Glomerular visceral epithelial cell (primary cell): ENCODE data around the gene TCEANC2.

Experiments used
- DNase-seq: peaks from one replicate; pipeline ENCODE4 v3.0.0-alpha.2; 2016; ENCODE audit errors: extremely low spot score

TCEANC2 gene

DNA sequence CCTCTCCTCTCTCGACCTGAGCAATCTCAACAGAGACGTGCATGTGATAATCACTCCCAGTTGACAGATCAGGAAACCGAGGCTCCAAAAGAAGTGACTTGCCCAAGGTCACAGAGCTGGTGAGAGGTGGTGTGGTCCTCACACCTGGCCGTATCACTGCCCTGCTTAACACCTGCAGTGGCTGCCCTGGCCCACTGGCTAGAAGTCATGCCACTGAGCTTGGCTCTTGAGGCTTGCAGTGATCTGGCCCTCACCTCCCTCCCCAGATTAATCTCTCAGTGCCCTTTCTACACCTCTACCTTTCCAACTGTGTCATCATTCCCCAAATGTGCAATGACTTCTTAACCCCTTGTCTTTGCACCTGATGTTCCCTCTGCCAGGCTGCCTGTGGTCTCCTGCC, 60.6 kb downstream of the TCEANC2 start:
- DNase-seq: no peak

DNA sequence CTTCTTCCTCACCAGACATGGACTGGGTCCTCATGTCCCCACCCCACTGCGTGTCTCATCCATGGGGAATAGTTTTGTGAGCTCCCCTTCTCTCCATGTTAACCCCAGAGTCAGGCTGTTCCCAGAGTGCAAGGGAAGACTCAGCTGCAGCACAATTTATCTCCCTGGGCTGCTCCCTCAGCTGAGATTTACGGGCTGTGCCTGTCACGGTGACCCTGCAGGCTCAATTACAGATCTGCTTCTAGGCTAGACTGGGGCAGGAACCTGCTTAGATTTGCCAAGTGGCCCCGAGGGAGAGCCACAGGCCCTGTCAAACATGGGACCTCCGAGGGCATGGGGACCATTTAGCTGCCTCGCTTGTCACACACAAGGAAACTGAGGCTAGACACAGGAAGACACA, 61.5 kb downstream of the TCEANC2 start:
- DNase-seq: no peak

DNA sequence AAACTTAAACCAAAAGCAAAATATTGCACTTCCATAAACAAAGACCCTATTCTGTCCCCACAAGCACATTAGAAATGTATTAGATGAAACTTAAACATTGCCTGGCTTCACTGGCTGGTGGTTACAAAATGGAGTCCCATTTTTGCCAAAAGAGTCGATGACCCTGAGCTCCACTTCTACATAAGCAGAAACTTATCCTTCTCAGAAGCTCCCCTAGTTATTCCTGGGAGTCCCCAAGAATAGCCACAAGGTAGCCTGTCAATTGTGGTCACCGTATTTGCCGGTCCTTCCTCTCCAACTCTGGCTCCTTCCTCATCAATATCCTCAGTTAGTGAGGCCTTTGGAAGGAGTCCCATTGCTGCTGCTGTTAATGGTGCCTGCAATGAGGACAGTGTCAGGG, 62.1 kb downstream of the TCEANC2 start:
- DNase-seq: no peak

DNA sequence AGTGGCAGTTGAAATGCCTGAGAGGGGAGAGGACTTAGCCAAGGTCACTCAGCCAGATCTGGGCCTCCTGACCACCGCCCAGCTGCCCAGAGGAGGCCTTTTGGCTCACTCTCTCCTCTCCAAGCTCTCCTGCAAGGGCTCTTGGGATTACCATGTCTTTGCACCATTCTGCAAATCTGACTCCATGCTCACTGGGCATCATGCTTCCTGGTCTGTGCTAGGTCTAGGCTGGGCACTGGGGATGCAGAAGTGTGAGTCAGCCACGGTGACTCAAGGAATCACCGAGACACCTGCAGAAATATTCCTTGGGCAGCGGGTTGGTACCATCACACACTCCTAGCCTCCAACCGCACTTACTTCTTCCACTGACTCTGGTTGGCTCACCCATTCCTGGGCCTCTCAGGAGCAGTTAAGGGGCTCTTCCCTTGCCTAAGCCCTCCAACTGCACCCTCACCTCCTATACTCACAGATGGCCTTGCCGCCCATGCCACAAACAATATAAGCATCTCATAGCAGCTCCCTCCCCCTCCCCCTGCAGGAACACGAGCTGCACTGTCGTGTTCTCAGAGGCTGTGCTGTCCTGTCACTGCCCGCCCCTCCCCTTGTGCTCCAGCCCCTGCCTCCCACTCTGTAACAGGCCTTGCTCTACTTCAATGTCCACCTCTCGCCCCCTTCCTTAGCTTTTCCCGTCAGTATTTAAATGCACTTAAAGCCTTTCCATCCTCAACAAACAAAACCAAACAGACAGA, 64.6 kb downstream of the TCEANC2 start:
- DNase-seq: peak; percentile 75

DNA sequence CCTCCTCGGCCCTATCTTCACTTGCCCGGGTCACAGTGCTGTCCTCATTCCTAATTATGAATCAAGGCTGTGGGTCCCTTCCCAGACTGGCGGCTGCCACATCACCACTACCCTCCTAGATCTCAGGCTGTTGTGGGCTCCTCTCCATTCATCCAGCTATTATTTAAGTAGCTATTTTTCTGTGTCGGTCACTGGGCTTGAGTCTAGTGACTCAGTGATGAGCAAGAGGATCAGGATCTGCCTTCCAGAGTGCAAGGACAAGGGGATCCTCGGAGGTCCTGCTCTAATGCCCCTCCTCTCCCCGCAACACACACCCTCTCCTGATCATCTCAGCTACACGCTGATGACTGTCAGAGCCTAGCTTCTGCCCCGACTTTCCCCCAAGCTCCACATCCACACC, 65.3 kb downstream of the TCEANC2 start:
- DNase-seq: peak; percentile 88

DNA sequence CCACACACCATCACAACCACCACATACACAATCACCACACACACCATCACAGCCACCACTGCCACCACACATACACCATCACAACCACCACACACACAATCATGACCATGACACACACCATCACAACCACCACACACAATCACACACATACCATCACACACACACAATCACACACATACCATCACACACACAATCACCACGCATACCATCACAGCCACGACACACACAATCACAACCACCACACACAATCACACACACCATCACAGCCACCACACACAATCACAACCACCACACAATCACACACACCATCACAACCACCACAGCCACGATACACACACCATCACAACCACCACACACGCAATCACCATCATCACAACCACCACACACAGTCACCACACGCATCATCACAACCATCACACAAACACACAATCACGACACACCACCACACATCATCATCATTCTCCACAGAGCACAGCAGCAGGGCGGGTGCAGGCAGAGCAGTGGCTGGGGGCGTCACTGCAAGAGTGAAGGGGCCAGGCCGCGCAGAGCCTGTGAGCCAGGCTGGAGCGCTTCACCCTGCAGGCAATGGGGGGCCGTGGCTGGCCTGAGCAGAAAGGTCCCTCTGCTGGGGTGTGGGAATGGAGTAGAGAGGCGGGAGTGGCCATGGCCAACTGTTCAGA, 66.8 kb downstream of the TCEANC2 start:
- DNase-seq: no peak

DNA sequence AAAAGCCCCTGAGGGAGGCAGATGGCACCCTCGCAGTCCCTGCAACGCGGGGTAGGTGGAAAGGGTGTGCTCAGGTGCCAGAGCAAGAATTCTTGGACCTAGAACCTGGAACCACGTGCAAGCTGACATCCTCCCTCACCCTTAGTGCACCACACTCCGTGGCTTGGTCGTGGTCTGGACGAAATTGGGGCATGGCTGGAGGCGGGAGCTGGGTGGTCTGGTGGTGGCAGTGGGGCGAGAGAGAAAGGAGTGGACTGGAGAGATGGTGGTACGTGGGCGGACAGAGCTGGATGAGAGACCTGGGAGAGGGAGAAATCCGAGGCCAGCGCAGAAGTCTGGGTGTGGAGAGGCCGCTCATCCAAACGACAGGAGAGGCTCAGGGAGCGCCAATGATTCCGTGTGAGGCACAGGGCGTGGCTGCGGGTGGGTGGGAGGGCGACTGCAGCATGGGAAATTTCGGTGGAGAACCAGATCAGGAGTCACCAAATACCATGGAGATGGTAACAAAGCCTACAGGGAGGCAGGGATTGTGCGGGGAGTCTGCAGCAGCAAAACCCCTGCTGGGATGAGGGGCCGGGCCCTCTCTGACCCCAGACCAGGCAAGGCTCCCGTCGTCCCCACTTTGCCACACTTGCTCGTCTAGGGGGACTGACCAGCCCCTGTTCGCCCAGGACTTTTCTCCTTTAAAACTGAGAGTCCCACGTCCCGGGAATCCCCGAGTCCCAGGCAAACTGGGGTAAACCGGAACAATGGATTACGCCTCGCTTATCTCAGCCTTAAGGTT, 67.5 kb downstream of the TCEANC2 start:
- no peak for DNase-seq

DNA sequence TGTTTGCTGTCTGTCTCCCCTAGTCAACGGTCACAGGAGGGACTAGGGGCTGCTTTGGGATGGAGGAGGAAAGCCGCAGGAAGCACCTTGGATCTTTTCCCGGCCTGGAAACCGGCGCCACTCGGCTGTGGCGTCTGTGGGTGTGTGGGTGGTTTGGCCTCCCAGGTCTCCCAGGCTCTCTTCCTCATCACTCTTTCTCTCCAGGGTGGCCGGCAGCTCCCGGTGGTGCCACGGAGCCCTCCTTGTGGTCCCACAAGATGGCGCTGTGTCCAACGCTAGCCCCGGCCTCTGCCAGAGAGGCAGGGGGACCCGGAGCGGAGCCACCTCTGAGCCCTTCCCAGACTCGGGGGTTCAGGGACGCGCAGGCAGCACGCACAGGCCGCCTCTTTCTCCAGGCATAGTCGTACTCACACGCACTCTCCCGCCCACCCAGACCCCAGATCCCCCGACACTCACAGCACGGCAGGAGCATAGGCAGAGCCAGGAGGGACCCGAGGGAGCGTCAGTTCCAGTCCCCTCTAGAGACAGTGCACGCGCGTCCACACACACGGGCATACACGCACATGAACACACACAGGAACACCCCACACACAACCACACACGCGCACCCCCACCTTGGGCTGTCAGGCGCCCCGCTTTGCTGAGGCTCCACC, 68.2 kb downstream of the TCEANC2 start:
- peak; percentile 94 for DNase-seq

DNA sequence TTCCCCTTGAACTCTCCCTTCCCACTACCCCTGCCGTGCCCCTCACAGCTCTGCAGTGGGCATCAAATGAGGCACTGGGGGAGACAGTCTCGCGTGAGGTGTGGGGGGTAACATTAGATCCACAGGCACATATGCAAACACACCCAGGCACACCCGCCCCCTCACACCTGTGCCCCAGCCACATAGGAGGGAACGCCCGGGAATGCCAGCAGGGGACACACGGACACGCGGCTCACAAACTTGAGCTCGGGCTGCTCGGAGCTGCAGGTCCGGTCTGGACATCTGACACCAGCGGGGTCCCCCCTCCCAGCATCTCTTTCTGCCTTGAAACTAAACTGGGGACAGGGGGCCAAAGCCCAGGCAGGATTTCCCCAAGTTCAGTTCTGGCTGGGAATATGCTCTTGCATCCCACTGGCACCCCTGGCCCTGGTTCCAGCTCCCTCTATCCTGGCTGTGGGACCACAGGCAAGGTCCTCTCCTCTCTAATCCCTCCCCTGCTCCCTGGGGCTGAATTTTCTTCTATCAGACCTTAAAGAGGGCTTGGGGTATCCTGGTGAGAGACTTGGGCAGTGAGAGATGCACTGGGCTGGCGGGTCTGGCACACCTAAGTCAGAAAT, 68.8 kb downstream of the TCEANC2 start:
- DNase-seq: no peak

DNA sequence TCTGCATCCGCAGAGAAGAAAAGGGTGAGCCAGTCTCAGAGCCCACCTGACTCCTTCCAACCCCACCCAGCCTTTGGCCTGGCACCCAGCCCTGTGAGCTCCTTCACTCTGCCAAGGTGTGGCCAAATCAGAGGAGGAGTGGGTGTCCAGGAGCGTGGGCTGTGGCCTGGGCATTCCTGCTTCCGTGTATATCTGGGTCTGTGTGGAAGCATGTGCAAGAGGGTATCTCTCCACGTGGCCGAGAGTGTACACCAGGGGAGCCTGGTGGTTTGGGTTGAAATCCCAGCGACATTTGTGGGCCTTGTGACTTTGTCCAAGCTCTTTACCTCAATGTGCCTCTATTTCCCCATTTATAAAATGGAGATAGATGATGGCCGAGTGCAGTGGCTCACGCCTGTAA, 69.6 kb downstream of the TCEANC2 start:
- DNase-seq: no peak

DNA sequence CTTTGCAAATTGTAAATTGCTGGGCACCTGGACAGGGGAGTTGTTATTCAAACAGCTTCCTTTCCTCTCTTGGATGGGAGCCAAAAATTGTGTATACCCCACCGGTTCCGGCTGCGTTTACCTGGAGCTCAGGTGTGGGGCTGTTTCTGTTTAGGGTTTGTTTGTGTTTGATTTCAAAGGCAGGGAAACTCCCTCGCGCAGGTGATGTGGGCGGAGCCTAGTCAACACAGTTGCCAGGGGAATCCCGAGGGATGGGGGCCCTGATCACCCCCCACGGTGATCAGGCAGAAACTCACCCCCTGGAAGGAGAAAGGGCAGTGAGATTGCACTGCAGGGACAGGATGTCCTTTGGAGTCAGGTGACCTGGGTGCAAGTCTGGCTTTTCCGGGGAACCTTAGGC, 71.1 kb downstream of the TCEANC2 start:
- DNase-seq: no peak

DNA sequence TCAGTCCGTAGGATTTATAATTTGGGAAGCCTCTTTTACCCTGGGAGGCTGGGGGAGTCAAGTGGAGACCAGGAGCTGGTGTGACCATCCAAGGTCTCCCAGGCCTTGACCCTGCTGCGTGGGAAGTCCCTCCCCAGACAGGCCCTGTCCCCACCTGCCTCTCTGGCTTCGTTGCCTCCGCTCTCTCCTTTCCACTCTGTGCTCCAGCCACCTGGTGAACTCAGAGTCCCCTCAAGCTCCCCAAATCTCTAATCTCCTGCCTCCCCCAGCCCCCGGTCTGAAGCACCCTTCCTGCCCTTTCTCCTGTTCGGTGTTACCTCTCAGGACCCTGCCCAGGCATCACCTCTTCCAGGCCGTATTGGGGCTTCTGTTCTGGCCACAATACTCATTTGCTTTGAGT, 71.5 kb downstream of the TCEANC2 start:
- DNase-seq: no peak

DNA sequence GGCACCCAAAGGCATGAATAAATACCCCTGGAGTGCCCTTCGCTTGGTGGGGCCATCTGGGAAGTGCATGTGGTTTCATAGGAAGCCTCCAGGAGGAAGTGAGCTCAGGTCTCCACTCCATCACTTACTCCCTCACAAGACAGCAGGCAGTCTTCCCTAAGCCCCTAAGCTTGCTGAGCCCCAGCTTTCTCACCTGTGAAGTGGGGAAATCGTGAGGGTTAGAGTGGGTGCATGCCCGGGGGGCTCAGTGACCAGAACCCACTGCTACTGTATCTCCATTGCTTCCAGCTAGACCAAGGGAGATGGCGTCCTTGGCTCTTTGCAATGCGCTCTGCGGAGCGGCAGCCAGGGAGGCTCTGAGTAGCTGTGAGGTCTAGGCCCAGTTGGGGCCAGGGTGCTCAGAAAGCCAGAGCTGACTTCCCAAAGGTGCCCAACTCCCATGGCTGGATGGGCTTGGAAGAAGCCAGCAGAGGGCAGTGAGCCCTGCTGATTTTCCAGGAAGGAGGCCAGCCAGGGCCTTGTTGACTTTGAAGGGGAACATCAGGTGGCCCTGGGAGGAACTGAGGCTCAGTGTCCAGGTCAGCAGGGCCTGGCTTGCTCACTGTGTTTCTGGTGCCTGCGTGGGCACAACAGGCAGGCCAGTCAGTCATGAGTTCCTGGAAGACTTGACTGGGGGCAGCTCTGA, 72.1 kb downstream of the TCEANC2 start:
- peak; percentile 36 for DNase-seq

DNA sequence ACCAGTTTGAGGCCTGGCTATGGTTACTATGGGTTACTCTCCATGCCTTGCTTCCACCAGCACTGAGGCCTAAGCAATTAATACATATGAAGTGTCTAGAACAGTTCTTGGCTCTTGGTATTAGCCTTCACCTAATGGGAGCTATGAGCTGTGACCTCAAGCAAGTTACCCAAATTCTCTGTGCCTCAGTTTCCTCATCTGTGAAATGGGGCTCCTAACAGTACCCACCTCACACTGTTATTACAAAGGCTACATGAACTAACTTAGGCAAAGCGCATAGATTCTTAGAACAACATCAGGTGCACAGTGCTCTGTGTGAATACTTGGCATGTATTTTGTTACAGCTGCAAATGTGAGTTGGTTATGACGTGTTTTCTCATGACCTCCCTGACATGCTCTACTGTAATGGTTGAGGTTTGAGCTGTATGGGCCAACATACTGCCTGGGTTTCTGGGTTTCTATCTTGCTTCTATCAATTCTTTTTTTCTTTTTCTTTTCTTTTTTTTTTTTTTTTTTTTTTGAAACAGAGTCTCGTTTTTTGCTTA, 72.9 kb downstream of the TCEANC2 start:
- no peak for DNase-seq

DNA sequence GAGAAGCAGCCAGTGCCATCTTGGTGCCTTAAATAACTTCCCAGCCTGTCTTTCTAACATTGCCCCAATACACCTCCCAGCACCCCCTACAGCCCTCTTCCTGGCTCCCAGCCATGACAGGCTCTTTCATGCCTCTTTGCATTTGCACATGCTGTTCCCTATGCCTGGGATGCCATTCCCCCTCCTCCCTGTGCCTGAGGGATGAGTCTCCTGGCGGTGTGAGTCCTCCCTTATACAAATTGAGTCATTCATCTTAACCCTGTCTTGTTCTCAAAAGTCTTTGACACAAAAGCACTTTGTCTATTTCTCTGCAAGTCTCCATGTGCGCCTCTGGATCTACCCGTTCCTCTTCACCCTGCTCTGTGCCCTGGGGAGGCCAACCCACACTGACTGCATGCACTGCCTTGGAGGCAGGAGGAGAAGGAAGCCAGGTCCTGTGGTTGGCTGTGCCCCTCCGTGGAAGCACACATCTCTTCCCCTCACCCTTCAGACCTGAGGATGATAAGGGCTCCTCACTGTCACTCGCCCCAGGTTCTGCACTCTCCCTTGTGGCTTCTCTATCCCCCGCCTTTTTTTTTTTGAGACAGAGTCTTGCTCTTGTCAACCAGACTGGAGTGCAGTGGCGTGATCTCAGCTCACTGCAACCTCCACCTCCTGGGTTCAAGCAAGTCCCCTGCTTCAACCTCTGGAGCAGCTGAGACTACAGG, 74.3 kb downstream of the TCEANC2 start:
- no peak for DNase-seq

DNA sequence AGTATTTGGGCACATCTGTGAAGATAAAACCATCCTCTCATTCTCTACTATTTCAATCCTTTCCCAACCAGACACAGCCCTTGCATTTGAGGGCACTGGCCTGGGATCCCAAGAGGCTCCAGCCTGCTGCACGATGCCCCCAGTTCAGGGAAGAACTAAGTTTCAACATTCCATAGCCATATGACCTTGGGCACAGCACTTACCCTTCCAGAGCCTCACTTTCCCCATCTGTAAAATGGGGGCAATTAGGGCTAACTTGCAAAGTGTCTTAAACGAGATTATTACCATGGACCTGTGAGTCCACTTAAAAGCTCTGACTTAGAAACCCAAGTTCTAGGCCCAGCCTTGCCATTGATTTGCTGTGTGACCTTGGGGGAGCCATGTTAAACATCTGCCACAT, 76.5 kb downstream of the TCEANC2 start:
- DNase-seq: no peak

DNA sequence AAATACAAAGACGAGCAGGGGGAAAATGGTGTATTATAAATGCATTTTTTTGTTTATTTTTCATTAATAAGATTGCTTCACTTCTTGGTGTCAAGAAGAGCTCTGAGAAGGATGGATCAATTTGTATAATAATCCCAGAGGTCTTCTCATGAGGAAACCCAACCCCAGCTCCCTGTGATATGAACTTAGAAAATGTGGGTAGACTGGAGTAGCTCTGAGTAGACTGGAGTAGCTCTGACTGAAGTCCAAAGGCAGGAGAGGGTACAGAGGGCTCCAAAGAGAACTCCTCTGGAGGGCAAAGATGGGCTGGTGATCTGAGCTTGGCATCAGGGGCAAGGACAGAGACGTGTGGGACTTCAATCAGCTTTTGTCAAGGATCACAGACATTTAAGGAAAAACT, 78.0 kb downstream of the TCEANC2 start:
- DNase-seq: no peak

DNA sequence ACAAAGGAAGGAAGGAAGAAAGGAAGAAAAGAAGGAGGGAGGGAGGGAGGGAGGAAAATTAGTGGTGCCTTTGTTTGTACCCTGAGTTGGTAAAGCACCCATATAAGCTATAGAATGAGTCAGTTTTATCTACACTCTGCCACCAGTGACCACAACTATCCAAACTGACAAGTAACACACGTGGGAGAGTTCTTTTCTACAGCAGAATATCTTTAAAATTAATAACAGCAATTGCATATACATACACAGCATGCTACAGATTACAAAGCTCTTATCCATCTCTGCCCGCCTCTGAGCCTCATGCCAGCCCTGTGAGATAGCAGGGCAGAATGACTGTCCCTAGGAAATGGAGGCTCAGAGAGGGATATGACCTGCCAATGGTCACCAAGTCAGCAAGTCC, 79.1 kb downstream of the TCEANC2 start:
- no peak for DNase-seq

DNA sequence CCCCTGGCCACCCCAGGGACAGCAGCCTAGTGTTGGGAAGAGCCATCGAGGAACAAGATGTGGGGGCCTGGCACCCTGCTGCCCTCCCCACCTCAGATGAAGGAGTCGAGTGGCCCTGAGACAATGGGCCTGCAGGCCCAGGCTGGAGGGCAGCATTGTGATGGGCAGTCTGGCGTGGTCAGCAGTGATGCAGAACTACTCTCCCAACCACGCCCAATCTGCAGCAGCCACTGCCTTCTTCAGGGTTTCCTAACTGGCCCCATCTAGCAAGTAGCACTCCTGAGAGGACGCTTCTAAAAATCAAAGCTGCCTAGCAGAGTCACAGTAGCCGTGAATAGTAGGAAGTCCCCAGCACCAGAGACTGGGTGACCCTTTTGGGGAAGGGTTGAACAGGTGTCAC, 80.9 kb downstream of the TCEANC2 start:
- peak; percentile 51 for DNase-seq

DNA sequence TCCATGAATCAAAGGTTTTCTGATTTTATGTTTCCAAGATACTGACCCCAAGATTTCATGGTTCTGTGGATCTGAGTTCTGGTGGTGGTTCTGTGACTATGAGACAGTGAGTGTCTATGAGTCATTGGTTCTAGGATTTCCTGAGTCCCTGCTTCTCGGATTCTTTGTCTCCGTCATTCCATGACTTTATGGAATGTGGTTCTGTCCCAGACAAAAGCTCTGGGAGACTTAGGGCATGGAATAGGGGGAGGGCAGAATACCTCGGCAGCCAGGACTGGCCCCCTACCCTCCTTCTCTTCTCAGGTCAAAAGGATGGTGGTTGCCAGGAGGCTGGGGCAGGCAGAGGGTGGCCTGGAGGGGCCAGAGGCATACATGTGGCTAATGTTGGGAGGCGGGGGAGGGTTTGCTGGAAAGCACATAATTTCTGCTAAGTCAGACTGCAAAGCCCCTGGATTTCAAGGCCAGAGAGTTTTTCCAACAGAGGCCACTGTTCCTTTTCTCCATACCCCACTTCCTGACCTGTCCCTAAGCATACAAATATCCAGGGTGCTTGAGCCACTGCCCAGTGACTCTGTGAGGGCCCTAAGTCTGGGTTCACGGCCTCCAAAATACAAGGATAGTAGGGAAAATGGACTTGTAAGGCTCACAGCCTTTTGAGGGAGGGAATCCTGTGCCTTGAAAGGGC, 82.2 kb downstream of the TCEANC2 start:
- peak; percentile 90 for DNase-seq
